NCI-H187 treated with DMSO at 0.1 percent for 48 hours (cell line): ENCODE data around the gene OCIAD1.
A peak's percentile ranks its signal among the peaks of the same experiment; 100 is the strongest.
"Not testable (repeated sequence)": the region's sequence is repeated elsewhere in the genome, so short reads cannot be mapped to it uniquely, and the experiment has no call there.

Source experiments
- DNase-seq: peaks from one replicate; lab custom pipeline; 2025; lab: John Stamatoyannopoulos, UW

Gene OCIAD1, protein sequence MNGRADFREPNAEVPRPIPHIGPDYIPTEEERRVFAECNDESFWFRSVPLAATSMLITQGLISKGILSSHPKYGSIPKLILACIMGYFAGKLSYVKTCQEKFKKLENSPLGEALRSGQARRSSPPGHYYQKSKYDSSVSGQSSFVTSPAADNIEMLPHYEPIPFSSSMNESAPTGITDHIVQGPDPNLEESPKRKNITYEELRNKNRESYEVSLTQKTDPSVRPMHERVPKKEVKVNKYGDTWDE

DNA sequence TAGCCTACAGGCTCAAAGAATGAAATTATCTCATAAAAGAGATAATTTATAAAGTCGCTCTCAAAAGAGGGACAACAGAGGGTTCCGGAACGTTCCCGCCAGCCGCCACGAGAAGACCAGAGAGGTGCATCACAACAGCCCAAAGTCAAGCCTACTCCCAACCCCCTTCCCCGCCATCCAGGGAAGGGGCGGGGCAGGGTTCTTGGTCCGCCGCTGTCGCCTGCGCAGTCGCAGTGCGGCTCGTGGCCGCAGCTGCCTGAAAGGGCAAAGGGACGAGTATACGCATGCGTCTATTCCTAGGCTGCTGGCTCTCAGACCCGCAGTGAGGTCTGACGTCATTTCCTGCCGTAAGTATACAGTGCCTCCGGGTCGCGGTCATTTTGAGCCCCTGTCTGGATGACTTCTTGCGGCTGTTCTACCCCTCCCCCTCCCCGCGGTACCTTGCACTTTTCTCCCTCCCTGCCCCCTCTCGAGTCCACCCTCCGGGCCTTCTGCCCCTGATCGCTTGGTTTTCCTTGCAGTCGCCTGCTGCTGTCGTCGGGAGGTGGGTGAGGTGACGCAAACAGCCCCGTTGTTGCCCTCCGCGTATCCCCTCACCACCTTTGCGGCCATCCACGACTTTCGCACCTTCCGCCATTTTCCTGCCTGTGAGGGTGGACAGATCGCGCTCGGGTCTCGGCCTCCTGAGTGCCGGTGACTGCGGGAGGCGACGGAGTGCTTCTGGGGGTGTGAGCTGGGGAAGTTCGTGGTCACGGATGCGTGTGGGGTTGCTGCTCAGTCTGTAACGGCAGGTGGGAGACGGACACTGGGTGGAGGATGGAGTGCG, at the start of gene OCIAD1:
OCIAD1 (plus strand) TSS at position 383 of the 826 bp plus-strand sequence. CDS start 1,537 bp downstream, outside the sequence.
- DNase-seq, result peak; percentile 98

DNA sequence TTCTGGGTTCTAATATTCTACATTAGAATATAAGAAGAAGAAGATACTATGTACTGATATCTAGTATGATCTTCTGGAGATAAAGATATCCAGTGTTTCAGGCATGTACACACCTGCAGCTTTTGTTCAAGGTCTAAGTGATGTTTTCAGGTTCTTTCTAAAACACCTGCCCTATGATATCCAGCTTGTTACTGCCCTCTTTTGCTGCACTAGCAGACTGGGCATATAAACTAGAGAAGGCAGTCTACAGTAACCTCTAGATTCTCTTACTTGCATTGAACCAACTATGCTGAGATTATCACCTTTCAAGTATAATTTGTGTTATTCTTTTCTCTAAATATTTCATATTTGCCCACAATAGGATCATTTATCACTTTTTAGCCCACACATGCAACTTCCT, 48.9 kb upstream of the OCIAD1 start:
- DNase-seq, result no peak

DNA sequence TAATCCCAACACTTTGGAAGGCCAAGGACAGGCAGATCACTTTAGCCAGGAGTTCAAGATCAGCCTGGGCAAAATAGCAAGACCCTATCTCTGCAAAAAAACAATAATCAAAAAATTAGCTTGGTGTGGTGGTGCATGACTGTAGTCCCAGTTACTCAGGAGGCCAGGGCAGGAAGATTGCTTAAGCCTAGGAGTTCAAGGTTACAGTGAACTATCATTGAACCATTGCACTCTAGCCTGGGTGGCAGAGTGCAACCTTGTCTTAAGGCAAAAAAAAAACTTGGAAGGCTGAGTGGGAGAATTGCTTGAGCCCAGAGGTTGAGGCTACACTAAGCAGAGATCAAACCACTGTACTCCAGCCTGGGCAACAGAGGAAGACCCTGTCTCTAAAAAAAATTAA, 45.6 kb upstream of the OCIAD1 start:
- DNase-seq, result no peak

DNA sequence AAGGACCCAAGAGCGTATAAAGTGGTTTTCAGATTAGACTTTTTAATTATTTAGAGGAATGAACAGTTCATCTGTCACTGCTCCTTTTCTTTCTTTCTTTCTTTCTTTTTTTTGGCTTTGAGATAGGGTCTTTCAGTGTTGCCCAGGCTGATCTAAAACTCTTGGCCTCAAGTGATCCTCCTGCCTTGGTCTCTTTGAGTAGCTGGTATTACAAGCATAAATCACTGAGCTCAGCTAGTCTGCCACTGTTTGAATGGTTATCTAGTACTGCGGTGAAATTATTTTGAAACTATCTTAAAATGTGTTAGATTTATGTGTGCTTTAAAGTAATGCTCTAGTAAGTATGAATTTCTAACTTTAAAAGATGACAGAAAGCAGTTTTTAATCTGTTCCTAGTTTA, 44.3 kb upstream of the OCIAD1 start:
- DNase-seq, result no peak

DNA sequence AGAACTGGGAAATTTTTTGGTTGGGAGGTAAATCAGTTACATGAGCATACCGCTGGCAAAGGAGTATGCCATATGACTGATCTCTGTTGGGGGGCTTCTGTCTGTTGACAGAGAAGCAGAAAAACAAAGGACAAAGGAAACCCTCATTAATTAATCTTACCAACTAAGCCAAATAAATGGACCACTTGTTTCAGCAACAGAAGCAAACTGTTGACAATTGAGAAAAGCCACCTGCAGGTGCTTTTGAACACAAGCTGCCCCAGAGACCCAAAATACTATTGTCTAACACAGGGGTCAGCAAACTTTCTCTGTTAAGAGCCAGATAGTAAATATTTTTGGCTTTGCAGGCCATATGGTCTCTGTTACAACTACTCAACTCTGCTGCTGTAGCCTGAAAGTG, 43.8 kb upstream of the OCIAD1 start:
- no peak for DNase-seq

DNA sequence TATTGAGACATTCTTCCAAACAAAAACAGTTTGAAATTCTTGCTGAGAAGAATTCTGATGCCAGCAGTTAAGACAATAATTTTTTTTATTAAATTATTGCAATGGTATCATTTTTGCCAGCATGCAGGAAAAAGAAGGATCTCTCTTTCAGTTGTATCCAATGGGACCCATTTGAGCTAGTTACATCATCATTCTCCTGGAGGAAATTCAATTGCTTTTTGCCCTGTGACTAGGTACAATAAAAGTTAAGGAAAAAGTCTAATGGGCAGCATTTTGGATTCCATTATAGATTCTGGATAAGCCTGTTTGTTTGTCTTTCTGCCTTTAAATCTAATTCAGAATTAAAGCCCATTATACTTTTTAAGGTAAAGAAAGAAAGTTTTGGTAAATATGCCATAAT, 40.3 kb upstream of the OCIAD1 start:
- no peak for DNase-seq

DNA sequence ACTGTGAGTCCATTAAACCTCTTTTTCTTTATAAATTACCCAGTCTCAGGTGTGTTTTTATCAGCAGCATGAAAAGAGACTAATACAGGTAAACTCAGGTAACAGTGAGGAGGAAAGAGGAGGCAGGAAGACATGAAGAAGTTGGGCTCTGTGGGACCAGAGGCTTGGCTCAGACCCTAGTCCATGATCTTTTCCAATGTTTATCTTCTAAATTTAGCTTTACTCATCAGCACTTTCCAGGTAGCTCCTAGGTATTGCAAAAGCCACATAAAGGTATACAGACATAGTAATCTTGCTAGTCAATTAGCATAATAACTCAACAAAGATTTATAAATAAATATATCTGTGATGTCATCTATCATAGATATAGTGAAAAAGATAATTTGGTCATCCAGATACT, 39.6 kb upstream of the OCIAD1 start:
- no peak for DNase-seq

DNA sequence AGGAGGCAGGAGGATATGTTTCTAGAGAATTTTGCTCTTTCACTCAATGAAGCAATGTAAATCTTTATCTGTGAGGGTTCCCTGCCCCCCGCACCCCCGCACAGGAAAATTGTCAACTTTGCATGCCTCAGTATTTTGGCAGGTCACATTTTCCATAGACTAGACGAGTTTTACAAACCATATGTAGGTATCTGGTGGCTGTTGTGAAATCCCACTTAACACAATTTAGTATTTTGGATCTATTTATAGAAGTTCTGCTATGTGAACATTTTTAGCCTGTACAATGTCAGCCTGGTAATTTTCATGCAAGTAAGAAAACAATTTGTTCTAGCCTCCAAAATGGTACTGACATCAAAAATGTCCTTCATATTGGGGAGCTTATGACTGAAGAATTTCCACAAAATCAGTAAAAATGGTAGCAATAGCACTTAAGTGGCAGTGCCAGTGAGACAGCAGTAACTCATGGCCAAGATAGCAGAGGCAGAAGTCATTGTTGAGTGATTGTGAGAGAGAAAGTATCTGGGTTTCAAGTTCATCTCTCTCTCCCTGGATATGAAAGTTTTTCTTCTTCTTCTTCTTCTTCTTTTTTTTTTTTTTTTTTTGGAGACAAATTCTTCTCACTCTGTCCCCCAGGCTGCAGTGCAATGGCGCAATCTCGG, 38.4 kb upstream of the OCIAD1 start:
- no peak for DNase-seq

DNA sequence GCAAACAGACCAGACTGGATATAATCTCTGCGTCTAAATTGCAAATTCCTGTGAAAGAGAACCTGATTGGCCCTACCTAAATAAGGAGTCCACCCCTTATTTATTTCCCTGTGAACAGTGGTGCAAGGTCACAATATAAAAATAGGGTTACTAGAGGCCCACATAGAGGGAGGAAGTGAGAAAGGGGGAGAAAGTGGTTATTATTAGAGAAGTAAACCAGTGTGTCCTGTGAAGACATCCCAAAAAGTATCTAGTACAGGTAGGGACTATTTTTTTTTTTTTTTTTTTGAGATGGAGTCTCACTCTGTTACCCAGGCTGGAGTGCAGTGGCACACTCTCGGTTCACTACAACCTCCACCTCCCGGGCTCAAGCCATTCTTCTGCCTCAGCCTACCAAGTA, 35.8 kb upstream of the OCIAD1 start:
- no peak for DNase-seq

DNA sequence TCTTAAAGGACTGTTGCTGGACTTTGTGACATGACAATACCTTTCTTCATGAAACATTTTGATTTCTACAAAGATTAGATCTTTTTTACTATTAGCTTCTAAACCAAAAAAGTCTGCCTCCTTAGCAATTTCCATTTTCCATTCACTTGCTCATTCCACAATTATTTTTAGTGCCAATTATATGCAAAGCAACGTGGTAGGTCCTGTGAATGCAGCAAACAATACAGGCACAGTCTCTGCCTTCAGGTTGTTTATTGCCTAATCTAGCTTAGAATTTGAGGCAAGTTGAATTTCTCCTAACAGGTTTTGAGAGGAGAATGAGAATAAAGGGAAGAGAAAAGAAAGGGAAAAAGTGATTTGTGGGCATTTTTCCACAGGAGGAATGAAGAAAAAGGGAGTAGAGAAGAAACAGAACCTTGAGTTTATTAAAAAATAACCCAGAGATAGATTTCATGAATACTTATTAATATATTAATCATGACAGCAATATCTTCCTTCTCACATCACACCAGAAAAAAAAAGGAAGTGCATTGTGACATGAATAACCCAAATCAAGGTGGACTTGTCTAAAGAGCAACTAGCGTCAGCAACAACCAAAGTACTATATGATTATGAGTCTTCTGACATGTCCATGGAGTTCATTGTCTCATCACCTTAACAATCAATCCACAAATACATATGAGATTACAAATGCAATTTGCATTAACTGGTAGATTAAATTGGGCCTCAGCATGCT, 34.5 kb upstream of the OCIAD1 start:
- no peak for DNase-seq

DNA sequence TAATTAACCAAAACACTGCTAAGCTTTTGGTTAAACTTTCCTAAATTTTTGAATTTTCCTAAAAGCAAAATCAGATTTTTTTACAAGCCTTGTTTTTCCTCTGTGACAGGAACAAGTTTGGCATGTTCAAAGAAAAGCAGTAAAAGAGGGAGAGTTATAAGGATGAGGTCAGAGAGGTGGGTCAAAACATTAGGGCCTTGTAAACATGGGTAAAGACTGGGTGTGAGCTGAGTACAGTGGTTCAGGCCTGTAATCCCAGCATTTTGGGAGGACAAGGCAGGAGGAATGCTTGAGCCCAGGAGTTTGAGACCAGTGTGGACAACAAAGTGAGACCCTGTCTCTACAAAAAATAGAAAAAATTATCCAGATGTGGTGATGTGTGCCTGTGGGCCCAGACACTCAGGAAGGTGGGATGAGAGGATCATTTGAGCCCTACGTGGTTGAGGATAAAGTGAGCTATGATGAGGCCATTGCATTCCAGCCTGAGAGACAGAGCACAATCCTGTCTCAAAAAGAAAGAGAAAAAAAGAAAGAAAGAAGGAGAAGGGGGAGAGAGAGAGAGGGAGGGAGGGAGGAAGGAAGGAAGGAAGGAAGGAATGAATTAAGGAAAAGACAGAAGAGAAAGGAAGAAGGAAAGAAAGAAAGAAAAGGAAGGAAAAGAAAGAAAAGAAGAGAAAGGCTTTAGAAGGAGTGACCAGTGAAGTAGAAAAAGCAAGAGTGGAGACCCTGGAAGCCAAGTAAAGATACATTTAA, 33.8 kb upstream of the OCIAD1 start:
- DNase-seq, result no peak

DNA sequence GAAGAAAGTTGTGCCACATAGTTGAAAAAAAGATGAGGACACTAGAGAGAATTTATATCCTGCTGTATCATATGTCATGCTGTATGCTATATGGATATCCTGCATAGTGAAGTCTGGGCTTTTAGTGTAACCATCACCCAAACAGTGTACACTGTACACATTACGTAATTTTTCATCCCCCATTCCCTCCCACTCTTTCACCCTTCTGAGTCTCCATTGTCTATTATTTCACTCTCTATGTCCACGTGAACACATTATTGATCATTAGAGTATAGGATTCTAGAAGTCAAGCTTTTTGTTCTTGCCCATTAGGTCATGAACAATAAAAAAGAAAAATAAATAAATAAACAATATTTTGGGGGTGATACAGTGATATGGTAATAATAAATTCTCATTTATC, 32.8 kb upstream of the OCIAD1 start:
- no peak for DNase-seq

DNA sequence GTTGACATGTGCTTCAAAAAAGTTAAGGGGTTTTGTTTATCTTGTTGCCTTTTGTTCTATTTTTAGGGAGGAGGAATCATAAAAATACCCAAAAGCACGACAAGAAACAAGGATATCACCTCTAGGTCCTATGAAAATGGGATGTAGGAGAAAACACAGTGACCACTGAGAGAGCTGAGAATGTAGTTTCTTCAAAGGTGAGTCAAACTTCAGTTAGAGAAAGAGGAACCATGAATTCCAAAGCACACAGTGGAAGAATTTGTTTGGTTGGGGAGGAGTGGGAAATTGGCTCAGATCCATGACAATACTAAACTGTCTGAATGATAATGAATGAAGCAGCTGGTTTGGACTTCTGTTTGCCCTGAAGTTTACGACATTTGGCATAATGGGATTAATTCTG, 31.7 kb upstream of the OCIAD1 start:
- no peak for DNase-seq

DNA sequence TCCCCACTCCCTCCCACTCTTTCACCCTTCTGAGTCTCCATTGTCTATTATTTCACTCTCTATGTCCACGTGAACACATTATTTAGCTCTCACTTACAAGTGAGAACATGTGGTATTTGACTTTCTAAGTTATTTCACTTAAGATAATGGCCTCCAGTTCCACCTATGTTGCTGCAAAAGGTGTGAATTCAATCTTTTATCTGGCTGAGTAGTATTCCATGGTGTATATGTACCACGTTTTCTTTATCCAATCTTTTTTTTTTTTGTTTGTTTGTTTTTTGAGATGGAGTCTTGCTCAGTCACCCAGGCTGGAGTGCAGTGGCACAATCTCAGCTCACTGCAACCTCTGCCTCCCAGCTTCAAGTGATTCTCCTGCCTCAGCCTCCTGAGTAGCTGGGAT, 30.7 kb upstream of the OCIAD1 start:
- DNase-seq, result not testable (repeated sequence)

DNA sequence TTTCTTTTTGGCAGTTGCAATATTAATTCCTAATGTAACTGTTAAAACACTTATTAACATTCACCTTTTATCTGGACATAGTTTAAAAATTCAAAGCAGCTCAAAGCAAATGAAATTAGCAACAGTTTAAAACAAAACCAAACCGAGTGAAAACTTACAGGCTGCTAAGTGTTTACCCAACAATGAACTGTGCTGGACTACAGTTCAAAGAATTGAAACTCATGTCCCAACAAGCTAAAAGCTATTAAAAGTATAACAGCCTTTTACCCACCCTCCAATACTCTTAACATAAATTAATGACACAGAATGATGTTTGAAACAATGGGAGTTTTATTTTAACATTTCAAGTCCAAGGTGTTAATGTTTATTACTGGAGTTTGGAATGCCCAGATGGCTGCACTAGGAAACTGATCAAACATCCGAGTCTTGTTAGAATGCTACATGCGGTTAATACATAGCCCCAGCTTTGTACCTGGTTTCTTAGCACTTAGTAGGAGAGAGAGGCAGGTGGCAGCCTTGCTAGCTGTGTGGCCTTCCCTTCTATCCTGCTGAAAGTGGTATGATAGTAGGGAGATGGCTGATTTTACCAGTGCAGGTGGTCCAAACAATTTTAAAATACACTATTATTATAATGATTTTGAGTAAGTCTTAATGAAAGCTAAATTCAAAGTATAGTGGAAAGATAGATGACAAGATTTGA, 29.7 kb upstream of the OCIAD1 start:
- DNase-seq, result no peak

DNA sequence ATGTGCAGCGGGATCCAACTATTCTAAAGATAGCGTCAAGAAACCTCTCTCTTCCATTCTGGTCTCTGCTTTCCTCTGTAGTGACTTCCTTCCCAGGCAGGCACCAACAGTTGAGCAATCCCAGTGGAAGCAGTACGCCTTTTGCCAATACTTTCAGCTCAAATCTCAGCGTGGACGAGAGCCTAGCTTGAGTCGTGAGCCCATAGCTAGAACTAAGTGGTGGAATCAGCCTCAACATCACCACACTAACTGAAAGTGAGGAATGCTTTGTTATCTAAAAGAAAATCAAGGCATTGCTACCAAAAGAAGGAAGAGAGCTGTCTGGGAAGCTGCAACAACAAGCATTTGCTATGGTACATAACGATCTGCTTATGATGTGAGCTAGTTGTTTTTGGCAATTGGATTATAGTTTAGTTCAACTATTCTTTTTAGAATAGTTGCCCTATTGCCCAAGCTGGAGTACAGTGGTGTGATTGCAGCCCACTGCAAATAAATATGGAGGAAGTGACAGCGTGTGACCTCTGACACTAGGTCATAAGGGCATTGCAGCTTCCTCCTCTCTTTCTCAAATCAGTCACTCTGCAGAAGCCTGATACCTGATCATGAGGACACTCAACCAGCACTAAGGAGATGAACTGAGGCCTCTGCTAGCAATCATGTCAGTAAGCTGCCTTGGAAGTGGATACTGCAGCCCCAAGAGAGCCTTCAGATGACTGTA, 26.1 kb upstream of the OCIAD1 start:
- DNase-seq, result no peak

DNA sequence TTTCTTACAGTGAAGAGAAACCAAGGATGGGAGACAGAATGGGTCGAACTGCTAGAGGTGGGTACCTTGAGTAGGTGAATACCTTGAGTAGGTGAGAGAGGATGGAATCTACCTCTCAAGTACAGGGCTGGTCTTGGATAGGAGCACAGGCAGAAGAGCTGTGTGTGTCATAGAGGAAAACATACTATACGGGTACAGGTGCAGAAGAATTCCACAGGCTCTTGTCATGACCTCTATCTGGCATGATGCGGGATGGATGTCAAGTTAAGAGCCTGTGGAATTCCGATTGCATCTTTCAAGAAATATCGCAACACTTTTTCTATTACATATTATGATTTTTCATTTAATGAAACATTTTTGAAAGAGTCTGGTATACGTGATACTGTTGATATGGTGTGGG, 18.0 kb upstream of the OCIAD1 start:
- DNase-seq, result no peak

DNA sequence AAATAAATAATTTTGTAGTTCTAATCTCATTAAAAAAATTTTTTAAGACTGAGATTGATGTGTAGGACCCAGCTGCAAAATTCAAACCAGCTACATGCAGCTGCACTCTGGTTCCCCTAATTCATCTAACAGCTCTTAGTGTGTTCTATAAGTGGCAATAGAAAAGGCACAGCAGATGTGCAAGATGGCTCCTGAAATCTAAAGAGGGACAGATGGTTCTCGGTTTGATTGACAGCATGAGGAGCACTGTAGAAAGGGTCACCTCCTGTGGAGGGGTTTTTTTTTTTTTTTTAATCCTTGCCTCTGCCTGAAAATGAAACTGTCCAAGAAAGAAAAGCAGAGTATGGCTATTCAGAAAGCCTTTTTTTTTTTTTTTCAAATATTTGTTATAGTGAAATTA, 16.9 kb upstream of the OCIAD1 start:
- DNase-seq, result peak; percentile 94

DNA sequence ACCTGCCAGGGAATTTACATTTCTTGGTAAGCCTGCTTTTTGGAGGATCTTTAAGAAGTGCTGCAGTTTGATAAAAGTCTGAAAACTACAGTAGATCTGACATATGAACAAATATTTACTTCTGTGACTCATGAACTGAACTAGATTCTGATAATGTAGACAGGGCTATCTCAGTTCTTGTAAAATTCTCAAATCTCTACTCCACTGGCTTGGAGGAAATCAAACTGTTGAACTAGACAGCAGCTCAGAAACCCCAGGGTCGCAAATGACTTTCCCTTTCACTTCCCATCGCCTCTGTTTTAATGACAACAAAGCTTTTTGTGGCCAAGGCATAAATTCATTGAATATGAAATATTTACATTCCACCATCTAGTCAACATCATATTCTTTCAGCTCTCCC, 15.4 kb upstream of the OCIAD1 start:
- no peak for DNase-seq

DNA sequence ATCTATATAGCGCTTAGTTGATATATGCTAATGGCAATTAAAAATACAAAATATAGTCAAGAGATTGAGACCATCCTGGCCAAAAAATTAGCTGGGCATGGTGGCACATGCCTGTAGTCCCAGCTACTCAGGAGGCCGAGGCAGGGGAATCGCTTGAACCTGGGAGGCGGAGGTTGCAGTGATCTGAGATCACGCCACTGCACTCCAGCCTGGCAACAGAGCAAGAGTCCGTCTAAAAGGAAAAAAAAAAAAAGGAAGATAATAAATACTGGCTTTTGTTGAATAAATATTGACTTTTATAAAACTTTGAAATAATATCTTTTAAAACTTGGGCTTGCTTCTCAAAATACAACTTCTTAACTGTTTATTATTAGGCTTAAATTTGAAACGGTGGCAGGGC, 14.6 kb upstream of the OCIAD1 start:
- DNase-seq, result not testable (repeated sequence)
